PC-9 (cell line): ENCODE results near the gene ABHD16A.

Source experiments
- CTCF ChIP-seq: fragments of 200-600 bp; sonication (generic); conservative IDR thresholded peaks from 2 replicates; pipeline ENCODE4 v1.6.1; 2017; ENCODE audit warnings: mixed run types, antibody characterized with exemption, mild to moderate bottlenecking, moderate library complexity
- EZH2 ChIP-seq: fragments of 200-600 bp; sonication (generic); IDR thresholded peaks from 2 replicates; pipeline ENCODE4 v1.8.0; 2017; ENCODE audit warnings: antibody characterized with exemption, low read depth

GRCh38 chr6:31733734-31734133 lies 30.6 kb upstream of the ABHD16A start:
- no peak for TF ChIP-seq CTCF
- no peak for TF ChIP-seq EZH2
